Activated T-cell treated with anti-CD3 and anti-CD28 coated beads, Interleukin-2, amount 50 U/mL, for 72 hours (primary cell): ENCODE data around the gene ABI3BP. TPM values are rescaled to one million over a fixed set of nuclear protein-coding genes. Genes with fewer than 3 reads are reported as not detected.
A peak's percentile ranks its signal among the peaks of the same experiment; 100 is the strongest.

Source experiments
- ATAC-seq, 2 donors: fragments of 150-1000 bp; cut with Tn5 transposase; replicated peaks in 1 of 2; 2 replicates each; pipeline ENCODE4 v1.10.0; 2021; ENCODE audit warnings: moderate library complexity in 2 of 2, mild to moderate bottlenecking in 1 of 2
- DNase-seq, 2 donors: peaks; one replicate each; pipeline ENCODE4 v3.0.0; 2021 to 2022; ENCODE audit warnings: mixed read lengths in 1 of 2
- H3K27ac Mint-ChIP-seq: one replicate; pipeline ENCODE4 v1.8.0; 2022; ENCODE audit warnings: mild to moderate bottlenecking, moderate library complexity, mixed read lengths
- H3K27me3 Mint-ChIP-seq: one replicate; pipeline ENCODE4 v1.8.0; 2022; ENCODE audit warnings: low read depth, mixed read lengths
- H3K36me3 Mint-ChIP-seq, 2 donors: one replicate each; pipeline ENCODE4 v1.8.0; 2022; ENCODE audit warnings: mixed read lengths in 2 of 2, mild to moderate bottlenecking in 1 of 2; ENCODE audit not compliant: insufficient read depth in 2 of 2
- H3K4me1 Mint-ChIP-seq: one replicate; pipeline ENCODE4 v1.8.0; 2022; ENCODE audit warnings: low read depth, mixed read lengths
- H3K4me3 Mint-ChIP-seq, 2 donors: one replicate each; pipeline ENCODE4 v1.8.0; 2022; ENCODE audit warnings: mild to moderate bottlenecking in 2 of 2, mixed read lengths in 2 of 2, moderate library complexity in 2 of 2
- H3K9me3 Mint-ChIP-seq, 2 donors: one replicate each; pipeline ENCODE4 v1.8.0; 2022; ENCODE audit warnings: mixed read lengths in 2 of 2
- total RNA-seq, 2 donors: library from RNA; stranded (reverse); gene quantifications; one replicate each; pipeline ENCODE4 v1.2.3, GENCODE V29; 2022

ABI3BP gene
- total RNA-seq, 2 donors from 2014 or later = not detected

GRCh38 chr3:101010296-101010695, 17.1 kb upstream of the ABI3BP start:
- ATAC-seq = no peak
- peaks cover 8 to 12% of the 10 kb centered on the region in 2 donors for H3K9me3 Mint-ChIP-seq
- H3K4me3 Mint-ChIP-seq = no peak overlapping the region
- peak overlapping the region; percentile 16 for H3K27ac Mint-ChIP-seq
- DNase-seq = no peak
- no peaks in the 10 kb centered on the region for H3K4me1 Mint-ChIP-seq
- peaks cover 2 to 10% of the 10 kb centered on the region in 2 donors for H3K36me3 Mint-ChIP-seq
- H3K27me3 Mint-ChIP-seq = no peaks in the 10 kb centered on the region

GRCh38 chr3:101009386-101009785, 16.2 kb upstream of the ABI3BP start:
- H3K4me1 Mint-ChIP-seq = no peaks in the 10 kb centered on the region
- H3K27ac Mint-ChIP-seq = no peak overlapping the region
- no peak for ATAC-seq
- no peak overlapping the region for H3K4me3 Mint-ChIP-seq
- H3K27me3 Mint-ChIP-seq = no peaks in the 10 kb centered on the region
- DNase-seq = no peak
- H3K9me3 Mint-ChIP-seq = peaks cover 8 to 12% of the 10 kb centered on the region in 2 donors
- peaks cover 2 to 10% of the 10 kb centered on the region in 2 donors for H3K36me3 Mint-ChIP-seq

- peaks cover 10% of the 10 kb centered on the region for H3K27me3 Mint-ChIP-seq
- H3K9me3 Mint-ChIP-seq = peaks cover 1 to 4% of the 10 kb centered on the region in 2 donors
- no peaks in the 10 kb centered on the region for H3K4me1 Mint-ChIP-seq
- H3K4me3 Mint-ChIP-seq = no peak overlapping the region
- no peak overlapping the region for H3K27ac Mint-ChIP-seq
- H3K36me3 Mint-ChIP-seq = no peaks in the 10 kb centered on the region
- DNase-seq (no peak), ATAC-seq (no peak)
Observed at GRCh38 chr3:100999160-100999559, 5.9 kb upstream of the ABI3BP start.

DNA sequence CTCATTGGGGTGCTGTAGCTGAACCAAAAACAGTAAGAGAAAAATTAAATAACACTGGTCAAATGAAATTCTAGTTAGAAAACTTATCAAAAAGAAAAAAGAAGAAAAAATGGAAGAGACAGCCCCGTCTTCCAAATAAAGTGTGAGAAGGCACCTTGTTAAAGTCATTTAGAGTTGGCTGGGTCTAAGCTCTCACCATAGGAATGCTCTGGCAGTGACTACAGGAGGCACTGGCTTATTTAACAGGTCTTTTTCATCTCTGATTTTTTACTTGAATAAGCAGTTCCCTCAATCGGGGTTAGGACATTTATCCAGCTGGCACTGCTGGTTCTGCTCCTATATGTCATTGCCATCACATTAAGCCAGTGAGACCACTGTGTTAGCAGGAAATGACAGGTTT, 1.6 kb upstream of the ABI3BP start:
- H3K27ac Mint-ChIP-seq = no peak overlapping the region
- H3K9me3 Mint-ChIP-seq = no peaks in the 10 kb centered on the region
- peaks cover 10% of the 10 kb centered on the region for H3K27me3 Mint-ChIP-seq
- no peak overlapping the region for H3K4me3 Mint-ChIP-seq
- no peaks in the 10 kb centered on the region for H3K36me3 Mint-ChIP-seq
- ATAC-seq (no peak), DNase-seq (no peak)
- H3K4me1 Mint-ChIP-seq = no peaks in the 10 kb centered on the region

DNA sequence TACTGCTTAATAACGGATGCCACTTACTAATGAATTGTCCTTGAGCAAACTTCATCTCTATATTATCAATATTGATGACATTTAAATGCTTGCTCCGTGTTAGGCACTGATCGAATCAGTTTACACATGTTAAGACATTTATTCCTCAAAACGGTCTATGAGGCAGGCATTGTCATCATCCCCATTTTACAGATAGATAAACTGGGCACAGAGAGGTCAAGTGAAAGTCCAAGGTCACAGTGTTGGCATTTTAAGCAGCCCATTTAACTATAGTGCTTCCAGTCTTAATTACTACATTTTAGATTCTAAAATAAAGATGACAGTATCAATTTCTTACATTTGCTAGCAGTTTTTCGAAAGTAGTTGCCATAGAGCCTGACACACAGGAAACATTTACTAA, 966 bp upstream of the ABI3BP start:
- Mint-ChIP-seq H3K36me3 (no peaks in the 10 kb centered on the region), H3K4me3 (no peak overlapping the region), H3K9me3 (no peaks in the 10 kb centered on the region), H3K27me3 (peaks cover 10% of the 10 kb centered on the region), H3K4me1 (no peaks in the 10 kb centered on the region), H3K27ac (no peak overlapping the region)
- DNase-seq (no peak), ATAC-seq (no peak)

- H3K27ac Mint-ChIP-seq = no peak overlapping the region
Observed at GRCh38 chr3:100992231-100993012, 799 bp downstream of the ABI3BP start.

DNA sequence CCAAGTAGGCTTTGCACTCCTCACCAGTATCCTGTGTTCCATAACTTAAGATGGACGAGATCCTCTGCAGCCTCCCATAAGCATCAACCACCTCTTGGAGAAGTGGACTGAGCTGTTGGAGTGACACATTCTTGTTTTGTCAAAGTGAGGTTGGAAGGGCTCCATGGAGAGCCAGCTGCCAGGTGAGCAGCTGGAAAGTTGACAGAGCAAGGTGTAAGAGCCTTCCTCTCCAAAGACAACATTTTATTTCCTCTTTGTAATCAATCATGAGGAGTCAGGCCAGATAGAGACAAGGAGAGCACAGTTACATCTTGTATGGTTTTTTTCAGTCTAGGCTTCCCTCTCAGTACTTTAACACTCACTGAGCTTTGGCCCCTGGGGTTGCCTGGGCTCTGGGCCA, 5.1 kb downstream of the ABI3BP start:
- Mint-ChIP-seq H3K4me1 (no peaks in the 10 kb centered on the region), H3K9me3 (no peaks in the 10 kb centered on the region)
- no peak for ATAC-seq

More at GRCh38 chr3:100992231-100993012, 799 bp downstream of the ABI3BP start:
- Mint-ChIP-seq H3K9me3 (no peaks in the 10 kb centered on the region), H3K27me3 (peaks cover 10% of the 10 kb centered on the region), H3K36me3 (no peaks in the 10 kb centered on the region), H3K4me1 (no peaks in the 10 kb centered on the region), H3K4me3 (no peak overlapping the region)
- no peak for ATAC-seq
- no peak for DNase-seq

DNA sequence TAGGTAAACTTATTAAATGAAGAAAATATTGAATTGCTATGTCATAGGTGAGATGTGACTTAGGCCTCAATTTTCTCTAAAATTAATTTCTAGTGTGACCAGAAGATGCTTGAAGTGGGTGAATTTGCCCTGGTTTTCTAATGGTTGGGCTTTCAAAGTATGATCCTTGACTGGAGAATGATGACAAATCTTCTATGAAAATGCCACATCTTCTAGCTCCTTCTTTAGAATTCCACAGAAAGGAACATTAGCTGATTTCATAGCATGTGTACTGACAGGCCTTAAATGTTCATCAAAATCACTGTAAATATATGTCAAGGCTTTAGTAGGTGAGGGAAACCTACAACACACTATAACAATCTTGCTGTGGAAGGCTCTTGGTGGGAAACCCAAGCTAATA, 8.9 kb downstream of the ABI3BP start:
- peaks cover 15% of the 10 kb centered on the region for H3K27me3 Mint-ChIP-seq
- H3K4me3 Mint-ChIP-seq = no peak overlapping the region
- H3K36me3 Mint-ChIP-seq = no peaks in the 10 kb centered on the region
- H3K4me1 Mint-ChIP-seq = no peaks in the 10 kb centered on the region
- no peak overlapping the region for H3K27ac Mint-ChIP-seq
- H3K9me3 Mint-ChIP-seq = no peaks in the 10 kb centered on the region
- DNase-seq (no peak), ATAC-seq (no peak)

More for the DNA sequence above, 5.1 kb downstream of the ABI3BP start:
- Mint-ChIP-seq H3K4me3 (no peak overlapping the region), H3K27me3 (no peaks in the 10 kb centered on the region), H3K27ac (peak overlapping the region; percentile 39), H3K36me3 (no peaks in the 10 kb centered on the region)
- no peak for DNase-seq

DNA sequence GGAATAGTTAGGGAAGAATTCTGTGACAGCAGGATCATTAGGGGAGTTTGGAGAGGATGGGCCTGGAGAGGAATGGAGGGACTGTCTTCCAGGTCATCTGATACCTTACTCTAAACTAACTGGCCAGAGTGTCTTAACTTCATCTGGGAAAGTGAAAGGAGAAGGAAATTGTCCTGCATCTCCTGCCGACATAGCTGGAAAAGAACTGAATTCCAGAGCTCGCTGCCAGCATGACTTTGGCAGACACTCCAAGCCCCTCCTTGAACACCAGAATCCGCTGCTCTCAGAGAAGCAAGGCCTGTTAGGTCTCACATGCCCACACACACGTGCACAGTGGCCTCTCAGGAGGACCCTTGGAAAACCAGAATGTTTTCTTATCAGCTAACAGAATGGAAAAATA, 10.5 kb downstream of the ABI3BP start:
- no peak overlapping the region for H3K27ac Mint-ChIP-seq
- no peak overlapping the region for H3K4me3 Mint-ChIP-seq
- H3K27me3 Mint-ChIP-seq = peaks cover 25% of the 10 kb centered on the region
- no peaks in the 10 kb centered on the region for H3K4me1 Mint-ChIP-seq
- H3K9me3 Mint-ChIP-seq = no peaks in the 10 kb centered on the region
- no peak for ATAC-seq
- H3K36me3 Mint-ChIP-seq = no peaks in the 10 kb centered on the region
- DNase-seq = no peak

DNA sequence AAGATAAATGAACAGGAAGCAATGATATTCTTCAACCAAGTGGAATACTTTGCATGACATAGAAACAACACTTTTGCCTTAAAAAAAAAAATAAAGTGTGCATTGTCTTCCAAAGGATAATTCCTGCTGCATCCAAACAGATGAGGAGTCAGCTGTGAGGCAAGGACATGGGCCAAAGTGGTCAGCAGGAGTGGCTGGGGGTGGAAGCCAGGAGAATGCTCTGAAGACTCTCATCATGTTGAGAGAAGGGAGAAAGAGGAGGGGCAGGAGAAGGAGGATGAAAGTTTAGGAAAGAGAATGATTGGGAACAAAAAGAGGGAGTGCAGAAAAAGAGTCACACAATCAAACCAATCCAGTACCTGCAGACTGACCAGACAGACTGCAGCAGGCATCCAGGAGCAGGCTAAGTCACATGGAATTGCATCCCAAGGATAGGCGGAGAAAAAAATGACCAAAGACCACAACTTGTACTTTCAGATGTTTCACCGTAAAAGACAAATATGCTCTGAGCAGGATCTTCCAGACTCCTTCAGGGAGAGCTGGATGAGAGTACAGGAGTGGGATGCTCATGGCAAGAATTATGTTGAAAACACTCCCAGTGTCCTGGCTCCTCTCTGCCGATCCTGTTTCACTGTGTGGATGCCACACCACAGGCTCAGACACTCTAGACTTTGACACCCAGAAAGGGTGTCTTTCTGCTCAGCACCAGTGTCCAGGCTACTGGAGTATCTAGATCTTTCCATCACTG, 11.9 kb downstream of the ABI3BP start:
- Mint-ChIP-seq H3K36me3 (no peaks in the 10 kb centered on the region), H3K27me3 (peaks cover 26% of the 10 kb centered on the region), H3K9me3 (no peaks in the 10 kb centered on the region), H3K4me3 (no peak overlapping the region), H3K4me1 (no peaks in the 10 kb centered on the region), H3K27ac (no peak overlapping the region)
- ATAC-seq = no peak
- no peak for DNase-seq

- H3K36me3 Mint-ChIP-seq = no peaks in the 10 kb centered on the region
- no peaks in the 10 kb centered on the region for H3K9me3 Mint-ChIP-seq
- no peak overlapping the region for H3K27ac Mint-ChIP-seq
- H3K4me3 Mint-ChIP-seq = no peak overlapping the region
- ATAC-seq (no peak), DNase-seq (no peak)
- H3K4me1 Mint-ChIP-seq = no peaks in the 10 kb centered on the region
- peaks cover 26% of the 10 kb centered on the region for H3K27me3 Mint-ChIP-seq
Observed at GRCh38 chr3:100978011-100978659, 15.1 kb downstream of the ABI3BP start.

GRCh38 chr3:100976611-100977010, 16.6 kb downstream of the ABI3BP start:
- Mint-ChIP-seq H3K36me3 (no peaks in the 10 kb centered on the region), H3K27me3 (peaks cover 26% of the 10 kb centered on the region), H3K4me1 (no peaks in the 10 kb centered on the region), H3K9me3 (no peaks in the 10 kb centered on the region), H3K27ac (no peak overlapping the region), H3K4me3 (no peak overlapping the region)
- no peak for ATAC-seq
- DNase-seq = no peak

GRCh38 chr3:100975714-100976113, 17.5 kb downstream of the ABI3BP start:
- ATAC-seq (no peak), DNase-seq (no peak)
- no peaks in the 10 kb centered on the region for H3K36me3 Mint-ChIP-seq
- no peak overlapping the region for H3K4me3 Mint-ChIP-seq
- H3K4me1 Mint-ChIP-seq = no peaks in the 10 kb centered on the region
- H3K9me3 Mint-ChIP-seq = no peaks in the 10 kb centered on the region
- H3K27me3 Mint-ChIP-seq = peaks cover 20% of the 10 kb centered on the region
- no peak overlapping the region for H3K27ac Mint-ChIP-seq
